PC-9 (cell line): Measurements from ENCODE around the gene TTC7B.

Source experiments
- EZH2 ChIP-seq: fragments of 200-600 bp; sonication (generic); IDR thresholded peaks from 2 replicates; pipeline ENCODE4 v1.8.0; 2017; ENCODE audit warnings: antibody characterized with exemption, low read depth
- TF ChIP-seq, protein P1 (sequence below): fragments of 200-600 bp; sonication (generic); conservative IDR thresholded peaks from 2 replicates; pipeline ENCODE4 v1.6.1; 2017; ENCODE audit warnings: mixed run types, antibody characterized with exemption, mild to moderate bottlenecking, moderate library complexity

DNA sequence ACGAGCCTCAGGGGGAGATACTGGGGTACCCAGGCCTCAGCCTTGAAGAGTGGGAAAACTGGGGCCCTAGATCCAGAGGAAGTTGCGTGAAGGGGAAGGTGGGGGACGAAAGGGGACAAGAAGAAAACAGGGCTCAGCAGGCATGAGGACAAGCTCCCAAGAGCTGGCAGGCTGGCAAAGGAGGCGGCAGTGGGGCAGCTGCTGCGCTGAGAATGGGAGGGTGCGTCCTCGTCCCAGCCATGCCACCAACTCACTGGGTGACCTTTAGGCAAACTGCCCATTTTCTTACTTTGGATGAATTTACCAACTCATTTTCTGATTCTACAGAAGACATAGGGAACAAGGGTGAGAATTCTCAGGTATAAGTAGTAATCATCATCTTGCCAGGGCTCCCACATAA is 133.6 kb downstream of the TTC7B start:
- TF ChIP-seq, protein P1, sequence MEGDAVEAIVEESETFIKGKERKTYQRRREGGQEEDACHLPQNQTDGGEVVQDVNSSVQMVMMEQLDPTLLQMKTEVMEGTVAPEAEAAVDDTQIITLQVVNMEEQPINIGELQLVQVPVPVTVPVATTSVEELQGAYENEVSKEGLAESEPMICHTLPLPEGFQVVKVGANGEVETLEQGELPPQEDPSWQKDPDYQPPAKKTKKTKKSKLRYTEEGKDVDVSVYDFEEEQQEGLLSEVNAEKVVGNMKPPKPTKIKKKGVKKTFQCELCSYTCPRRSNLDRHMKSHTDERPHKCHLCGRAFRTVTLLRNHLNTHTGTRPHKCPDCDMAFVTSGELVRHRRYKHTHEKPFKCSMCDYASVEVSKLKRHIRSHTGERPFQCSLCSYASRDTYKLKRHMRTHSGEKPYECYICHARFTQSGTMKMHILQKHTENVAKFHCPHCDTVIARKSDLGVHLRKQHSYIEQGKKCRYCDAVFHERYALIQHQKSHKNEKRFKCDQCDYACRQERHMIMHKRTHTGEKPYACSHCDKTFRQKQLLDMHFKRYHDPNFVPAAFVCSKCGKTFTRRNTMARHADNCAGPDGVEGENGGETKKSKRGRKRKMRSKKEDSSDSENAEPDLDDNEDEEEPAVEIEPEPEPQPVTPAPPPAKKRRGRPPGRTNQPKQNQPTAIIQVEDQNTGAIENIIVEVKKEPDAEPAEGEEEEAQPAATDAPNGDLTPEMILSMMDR, result no peak
- TF ChIP-seq EZH2, result no peak
